ENCODE measurements around the gene DLGAP1. TPM values are rescaled to one million over a fixed set of nuclear protein-coding genes. Genes with fewer than 3 reads are reported as not detected.

Gene DLGAP1
- total RNA-seq, 1 experiment from 2014 or later, result not detected

- no peak for DNase-seq (ENCODE audit: low spot score)
Observed at GRCh38 chr18:3538954-3539617, 916.0 kb downstream of the DLGAP1 start.

- DNase-seq (ENCODE audit: low spot score), result no peak
Observed at GRCh38 chr18:3538456-3538855, 916.7 kb downstream of the DLGAP1 start.

- DNase-seq (ENCODE audit: low spot score), result no peak
Observed at GRCh38 chr18:3530807-3531206, 924.3 kb downstream of the DLGAP1 start.

GRCh38 chr18:3529601-3530000 is 925.5 kb downstream of the DLGAP1 start:
- no peak for DNase-seq (ENCODE audit: low spot score)

- DNase-seq (ENCODE audit: low spot score), result no peak
Observed at GRCh38 chr18:3529077-3529476, 926.0 kb downstream of the DLGAP1 start.

GRCh38 chr18:3528231-3528630 is 926.9 kb downstream of the DLGAP1 start:
- no peak for DNase-seq (ENCODE audit: low spot score)

GRCh38 chr18:3526421-3527354 is 928.4 kb downstream of the DLGAP1 start:
- peak; percentile 48 for DNase-seq (ENCODE audit: low spot score)

- DNase-seq (ENCODE audit: low spot score), result no peak
Observed at GRCh38 chr18:3525870-3526420, 929.2 kb downstream of the DLGAP1 start.

GRCh38 chr18:3524706-3525105 is 930.4 kb downstream of the DLGAP1 start:
- DNase-seq (ENCODE audit: low spot score), result no peak

- no peak for DNase-seq (ENCODE audit: low spot score)
Observed at GRCh38 chr18:3520230-3521085, 934.6 kb downstream of the DLGAP1 start.

GRCh38 chr18:3514312-3515216 is 940.5 kb downstream of the DLGAP1 start:
- DNase-seq (ENCODE audit: low spot score), result peak; percentile 46

GRCh38 chr18:3513481-3513880 is 941.6 kb downstream of the DLGAP1 start:
- DNase-seq (ENCODE audit: low spot score), result no peak

GRCh38 chr18:3511980-3512379 is 943.1 kb downstream of the DLGAP1 start:
- peak; percentile 82 for DNase-seq (ENCODE audit: low spot score)

- DNase-seq (ENCODE audit: low spot score), result no peak
Observed at GRCh38 chr18:3510896-3511295, 944.2 kb downstream of the DLGAP1 start.

GRCh38 chr18:3510024-3510423 is 945.1 kb downstream of the DLGAP1 start:
- no peak for DNase-seq (ENCODE audit: low spot score)

GRCh38 chr18:3508576-3509549 is 946.2 kb downstream of the DLGAP1 start:
- no peak for DNase-seq (ENCODE audit: low spot score)

GRCh38 chr18:3504637-3505036 is 950.5 kb downstream of the DLGAP1 start:
- DNase-seq (ENCODE audit: low spot score), result no peak

GRCh38 chr18:3502650-3503049 is 952.5 kb downstream of the DLGAP1 start:
- no peak for DNase-seq (ENCODE audit: low spot score)

- DNase-seq (ENCODE audit: low spot score), result peak; percentile 52
Observed at GRCh38 chr18:3500016-3500415, 955.1 kb downstream of the DLGAP1 start.
